ENCODE data around the gene DEFB119.
"Not testable (repeated sequence)": the region's sequence is repeated elsewhere in the genome, so short reads cannot be mapped to it uniquely, and the experiment has no call there.

DEFB119 gene

GRCh38 chr20:31390490-31390889, at the start of gene DEFB119:
DEFB119 (minus strand) TSS chr20:31390590; CDS start chr20:31390483, 107 bp downstream.
- no peak for DNase-seq

GRCh38 chr20:31430568-31431115, 40.3 kb upstream of the DEFB119 start:
- no peak for DNase-seq

GRCh38 chr20:31427576-31427975, 37.2 kb upstream of the DEFB119 start:
- not testable (repeated sequence) for DNase-seq

- not testable (repeated sequence) for DNase-seq
These were observed 36.6 kb upstream of the DEFB119 start for GRCh38 chr20:31426891-31427551.

- no peak for DNase-seq
These were observed 35.4 kb upstream of the DEFB119 start for GRCh38 chr20:31425797-31426196.

- no peak for DNase-seq
These were observed 27.9 kb upstream of the DEFB119 start for GRCh38 chr20:31418307-31418706.

GRCh38 chr20:31415653-31416052, 25.3 kb upstream of the DEFB119 start:
- no peak for DNase-seq

- DNase-seq, result no peak
These were observed 24.0 kb upstream of the DEFB119 start for GRCh38 chr20:31414381-31414780.

- DNase-seq, result no peak
These were observed 19.6 kb upstream of the DEFB119 start for GRCh38 chr20:31410011-31410410.

GRCh38 chr20:31406115-31406514, 15.7 kb upstream of the DEFB119 start, which contains the start of gene DEFB121:
DEFB121 (minus strand) TSS chr20:31406215; CDS start chr20:31406152, 63 bp downstream.
- DNase-seq, result no peak

- DNase-seq, result no peak
These were observed 13.5 kb upstream of the DEFB119 start for GRCh38 chr20:31403886-31404285.

- no peak for DNase-seq
These were observed 4.5 kb upstream of the DEFB119 start for GRCh38 chr20:31394900-31395299.

- DNase-seq, result no peak
These were observed 2.4 kb upstream of the DEFB119 start for GRCh38 chr20:31392836-31393235.

GRCh38 chr20:31374346-31374745, 16.0 kb downstream of the DEFB119 start:
- DNase-seq, result no peak

- DNase-seq, result no peak
These were observed 22.1 kb downstream of the DEFB119 start, which contains the start of gene DEFB118 for GRCh38 chr20:31368301-31368700. DEFB118 (plus strand) TSS chr20:31368601; CDS start chr20:31368651, 50 bp downstream.

- not testable (repeated sequence) for DNase-seq
These were observed 26.1 kb downstream of the DEFB119 start for GRCh38 chr20:31364272-31364671.

- no peak for DNase-seq
These were observed 27.1 kb downstream of the DEFB119 start for GRCh38 chr20:31363295-31363694.

- DNase-seq, result no peak
These were observed 34.4 kb downstream of the DEFB119 start for GRCh38 chr20:31355981-31356380.

- no peak for DNase-seq
These were observed 48.9 kb downstream of the DEFB119 start for GRCh38 chr20:31341470-31341869.

- DNase-seq, result no peak
These were observed 59.5 kb downstream of the DEFB119 start for GRCh38 chr20:31330893-31331292.
